Measurements from ENCODE around the gene GMDS. TPM values are rescaled to one million over a fixed set of nuclear protein-coding genes. Genes with fewer than 3 reads are reported as not detected.

Gene GMDS
- total and polyA plus RNA-seq, 2 donors: 19.9 to 28.4 TPM

DNA sequence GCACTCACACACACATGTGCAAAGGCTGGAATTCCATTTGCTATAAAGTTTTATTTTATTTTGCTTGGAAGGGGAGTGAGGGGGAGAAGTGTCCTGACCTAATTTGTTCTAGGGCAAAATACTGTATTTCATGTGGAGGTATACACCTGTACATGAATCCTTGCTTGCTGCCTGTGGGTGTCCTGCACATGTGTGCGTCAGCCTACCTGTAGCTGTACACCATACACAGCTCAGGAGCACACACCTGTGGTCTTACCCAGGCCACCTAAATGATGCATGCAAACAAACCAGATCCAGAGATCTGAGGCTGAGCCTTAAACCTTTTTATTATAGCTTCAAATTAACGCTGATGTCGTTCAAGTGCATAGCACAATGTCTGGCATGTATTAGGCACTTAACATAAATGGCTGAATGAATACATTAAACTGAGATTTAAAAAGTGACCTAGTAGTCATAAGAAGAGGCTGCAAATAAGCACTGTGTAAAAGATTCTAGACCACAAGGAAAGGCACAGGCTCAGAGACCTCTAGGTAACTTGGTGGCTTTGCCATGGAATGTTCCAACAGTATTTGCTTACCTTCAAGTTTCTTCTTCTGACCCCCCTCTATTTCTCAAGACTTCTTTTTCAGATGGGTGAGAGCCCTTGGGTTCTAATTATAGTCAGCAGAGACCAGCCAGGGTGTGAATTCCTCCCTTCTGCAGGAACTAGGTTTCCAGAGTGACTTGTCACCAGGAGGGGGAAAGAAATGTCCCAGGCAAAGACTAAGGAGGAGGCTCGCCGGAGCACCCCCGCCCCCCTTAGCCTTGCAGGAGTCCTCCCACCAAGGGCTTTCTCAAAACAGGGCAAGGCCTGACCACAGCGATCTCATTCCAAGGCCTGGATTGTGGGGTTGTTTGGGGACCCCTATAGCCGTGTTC, 622.3 kb downstream of the GMDS start:
- peaks cover 0 to 10% of the 10 kb centered on the region in 2 donors for H3K9me3 ChIP-seq (ENCODE audit: control insufficient read depth in 2 of 2, insufficient read depth in 1 of 2, low read length in 1 of 2)
- peaks cover 0 to 5% of the 10 kb centered on the region in 2 donors for H3K36me3 ChIP-seq (ENCODE audit: control insufficient read depth in 2 of 2, insufficient read depth in 2 of 2, low read length in 1 of 2)
- peaks cover 5 to 20% of the 10 kb centered on the region in 2 donors for H3K4me1 ChIP-seq (ENCODE audit: control insufficient read depth in 2 of 2, insufficient read depth in 2 of 2, low read length in 2 of 2)
- peaks cover 88 to 100% of the 10 kb centered on the region in 2 donors for H3K27me3 ChIP-seq (ENCODE audit: control insufficient read depth in 2 of 2, insufficient read depth in 1 of 2, low read length in 1 of 2)
- DNase-seq (ENCODE audit: low read depth in 6 of 9, low spot score in 9 of 9): no peak
- H3K27ac ChIP-seq (ENCODE audit: low read depth in 1 of 2, low read length in 1 of 2): peak overlapping the region; percentile 15 to 39
- no peak overlapping the region for H3K4me3 ChIP-seq (ENCODE audit: low read length in 2 of 2)
- WGBS: 95% methylated on average over 8 of the region's 8 CpGs

DNA sequence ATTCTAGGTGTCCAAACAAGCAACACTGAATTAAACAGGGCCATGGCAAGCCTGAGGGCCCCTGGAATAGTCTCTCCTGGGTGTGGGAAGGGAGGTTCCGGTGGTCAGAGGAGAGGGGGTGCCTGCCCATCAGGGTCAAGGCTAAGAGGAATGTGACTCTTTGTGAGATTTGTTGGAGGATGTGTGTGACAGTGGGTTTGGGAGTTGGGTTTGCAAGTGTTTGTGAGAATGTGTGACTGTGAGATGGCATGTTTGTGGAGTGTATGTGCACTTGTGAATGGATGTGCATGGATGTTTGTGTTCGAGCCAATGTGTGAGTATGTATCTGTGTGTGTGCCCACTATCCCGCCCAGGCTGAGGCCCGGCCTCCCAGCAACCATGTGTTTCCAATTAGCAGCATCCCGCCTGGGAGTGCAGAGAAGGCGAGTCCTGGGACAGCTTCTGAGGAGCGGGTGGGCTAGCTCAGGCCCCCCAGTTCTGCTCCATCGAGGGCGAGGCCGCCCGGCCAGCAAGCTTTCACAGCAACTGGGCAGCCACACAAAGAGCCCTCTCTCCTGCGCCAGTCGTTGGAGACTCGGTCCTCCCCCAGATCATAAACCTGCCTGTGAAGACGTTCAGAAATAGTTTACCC, 623.1 kb downstream of the GMDS start:
- Histone ChIP-seq H3K4me3 (ENCODE audit: low read length in 2 of 2) (no peak overlapping the region), H3K4me1 (ENCODE audit: control insufficient read depth in 2 of 2, insufficient read depth in 2 of 2, low read length in 2 of 2) (peaks cover 5 to 20% of the 10 kb centered on the region in 2 donors), H3K9me3 (ENCODE audit: control insufficient read depth in 2 of 2, insufficient read depth in 1 of 2, low read length in 1 of 2) (peaks cover 0 to 10% of the 10 kb centered on the region in 2 donors), H3K27ac (ENCODE audit: low read depth in 1 of 2, low read length in 1 of 2) (peak overlapping the region in 1 of 2 donors; percentile 43), H3K27me3 (ENCODE audit: control insufficient read depth in 2 of 2, insufficient read depth in 1 of 2, low read length in 1 of 2) (peaks cover 87 to 100% of the 10 kb centered on the region in 2 donors), H3K36me3 (ENCODE audit: control insufficient read depth in 2 of 2, insufficient read depth in 2 of 2, low read length in 1 of 2) (peaks cover 0 to 5% of the 10 kb centered on the region in 2 donors)
- DNase-seq (ENCODE audit: low read depth in 6 of 9, low spot score in 9 of 9): no peak
- 93% methylated on average over 15 of the region's 15 CpGs for WGBS

DNA sequence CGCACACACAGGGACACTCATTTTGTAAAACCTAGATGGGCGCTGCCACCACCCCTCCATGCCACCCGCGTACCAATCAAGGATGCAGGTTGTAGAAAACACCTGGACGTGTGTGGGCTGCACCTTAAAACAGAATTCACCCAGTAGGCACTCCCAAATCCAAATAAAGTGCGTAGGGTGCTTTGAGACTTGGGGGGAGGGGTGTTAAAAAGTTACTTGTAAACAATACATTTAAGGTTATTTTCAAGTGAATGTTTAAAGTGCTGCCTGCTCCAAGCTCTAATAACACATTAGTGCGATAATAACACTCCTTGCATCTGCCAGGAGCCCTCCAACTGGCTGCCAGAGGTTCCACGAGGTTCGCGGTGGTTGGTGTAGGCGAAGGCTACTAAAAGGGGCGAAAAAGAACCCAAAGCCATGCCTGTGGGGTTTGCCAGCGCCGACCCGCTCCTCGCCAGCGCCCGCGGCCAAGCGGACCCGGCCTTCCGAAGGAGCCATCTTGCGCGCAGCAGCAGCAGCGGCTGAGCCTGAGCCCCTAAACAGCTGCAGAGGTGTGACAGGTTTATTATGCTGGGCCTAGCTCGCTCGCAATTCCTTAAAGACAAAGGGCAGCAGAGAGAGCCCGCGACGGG, 624.2 kb downstream of the GMDS start:
- H3K27ac ChIP-seq (ENCODE audit: low read depth in 1 of 2, low read length in 1 of 2): no peak overlapping the region
- peaks cover 0 to 10% of the 10 kb centered on the region in 2 donors for H3K9me3 ChIP-seq (ENCODE audit: control insufficient read depth in 2 of 2, insufficient read depth in 1 of 2, low read length in 1 of 2)
- H3K27me3 ChIP-seq (ENCODE audit: control insufficient read depth in 2 of 2, insufficient read depth in 1 of 2, low read length in 1 of 2): peaks cover 90 to 100% of the 10 kb centered on the region in 2 donors
- peaks cover 0 to 5% of the 10 kb centered on the region in 2 donors for H3K36me3 ChIP-seq (ENCODE audit: control insufficient read depth in 2 of 2, insufficient read depth in 2 of 2, low read length in 1 of 2)
- 95% methylated on average over 30 of the region's 30 CpGs for WGBS
- peaks cover 5 to 20% of the 10 kb centered on the region in 2 donors for H3K4me1 ChIP-seq (ENCODE audit: control insufficient read depth in 2 of 2, insufficient read depth in 2 of 2, low read length in 2 of 2)
- H3K4me3 ChIP-seq (ENCODE audit: low read length in 2 of 2): no peak overlapping the region
- no peak for DNase-seq (ENCODE audit: low read depth in 6 of 9, low spot score in 9 of 9)

DNA sequence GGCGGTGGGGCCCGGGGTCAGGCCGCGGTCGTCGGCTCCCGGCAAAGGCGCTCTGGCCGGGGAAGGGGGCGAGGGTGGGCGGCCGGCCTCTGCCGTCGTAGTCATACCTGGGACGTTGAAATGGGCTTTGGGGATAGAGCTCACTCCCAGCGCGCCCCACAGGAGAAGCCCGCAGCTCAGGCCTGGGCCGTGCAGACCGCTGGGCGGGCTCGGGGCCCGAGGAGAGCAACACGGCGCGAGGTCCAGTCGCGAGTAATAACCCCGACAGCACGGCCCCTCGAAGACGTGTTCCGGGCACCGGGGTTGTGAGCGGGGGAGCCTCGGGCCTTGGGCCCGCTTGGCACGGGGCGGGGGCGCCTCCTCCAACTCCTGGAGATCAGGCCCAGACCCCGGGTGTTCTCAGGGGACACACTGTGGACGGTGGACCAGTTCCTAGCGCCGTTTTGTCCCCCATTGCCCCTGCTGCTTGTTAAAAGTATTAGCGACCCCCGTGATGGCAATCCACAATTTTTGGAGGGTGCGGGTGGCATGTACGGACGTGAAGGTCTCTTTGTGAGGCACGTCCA, 624.8 kb downstream of the GMDS start:
- Histone ChIP-seq H3K4me1 (ENCODE audit: control insufficient read depth in 2 of 2, insufficient read depth in 2 of 2, low read length in 2 of 2) (peaks cover 5 to 20% of the 10 kb centered on the region in 2 donors), H3K27ac (ENCODE audit: low read depth in 1 of 2, low read length in 1 of 2) (peak overlapping the region in 1 of 2 donors; percentile 58), H3K36me3 (ENCODE audit: control insufficient read depth in 2 of 2, insufficient read depth in 2 of 2, low read length in 1 of 2) (peaks cover 0 to 5% of the 10 kb centered on the region in 2 donors), H3K27me3 (ENCODE audit: control insufficient read depth in 2 of 2, insufficient read depth in 1 of 2, low read length in 1 of 2) (peaks cover 90 to 100% of the 10 kb centered on the region in 2 donors), H3K4me3 (ENCODE audit: low read length in 2 of 2) (peak overlapping the region in 1 of 2 donors; percentile 38), H3K9me3 (ENCODE audit: control insufficient read depth in 2 of 2, insufficient read depth in 1 of 2, low read length in 1 of 2) (peaks cover 0 to 10% of the 10 kb centered on the region in 2 donors)
- 51% methylated on average over 50 of the region's 50 CpGs for WGBS
- no peak for DNase-seq (ENCODE audit: low read depth in 6 of 9, low spot score in 9 of 9)

DNA sequence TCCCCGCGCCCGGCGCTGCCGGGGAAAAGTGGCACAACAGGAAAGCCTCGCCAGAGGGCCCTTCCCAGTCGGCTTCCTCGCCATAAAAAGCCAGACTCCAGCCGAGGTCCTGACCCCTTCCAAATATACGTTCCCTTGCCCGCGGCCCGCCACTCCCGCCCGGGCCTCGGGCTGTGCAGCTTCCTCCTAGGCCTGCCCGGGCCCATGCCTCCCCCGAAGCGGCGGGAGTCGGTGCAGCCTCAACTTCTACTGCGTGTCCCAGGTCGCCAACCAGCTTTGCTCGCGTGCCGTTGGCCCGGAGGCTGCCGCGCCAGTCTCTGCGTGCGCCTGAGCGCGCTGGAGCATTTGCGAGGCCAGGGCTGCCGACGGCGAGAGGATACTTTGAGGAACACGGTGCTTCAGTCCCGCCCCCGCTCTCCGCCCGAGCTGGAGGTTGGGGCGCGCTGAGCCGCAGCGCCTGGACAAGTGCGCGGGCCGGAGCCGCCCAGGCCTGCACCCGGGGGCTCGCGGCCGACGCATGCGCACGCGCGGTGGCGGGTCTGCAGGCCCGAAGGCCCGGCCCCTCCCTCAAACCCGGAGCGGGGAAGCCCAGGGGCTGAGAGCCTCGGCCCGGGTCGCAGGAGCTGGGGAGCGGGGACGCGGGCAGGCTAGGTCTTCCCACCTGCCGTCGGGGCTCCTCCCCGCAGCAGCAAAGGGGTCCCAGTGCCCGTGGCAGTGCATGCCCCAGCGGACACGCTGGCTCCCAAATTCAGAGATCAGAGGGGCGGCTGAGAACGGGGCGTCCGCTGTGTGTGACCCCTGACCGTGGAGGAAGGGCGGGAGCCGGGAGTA, 625.5 kb downstream of the GMDS start:
- DNase-seq (ENCODE audit: low read depth in 6 of 9, low spot score in 9 of 9): peak in 1 of 9 donors; percentile 22
- Histone ChIP-seq H3K36me3 (ENCODE audit: control insufficient read depth in 2 of 2, insufficient read depth in 2 of 2, low read length in 1 of 2) (peaks cover 0 to 5% of the 10 kb centered on the region in 2 donors), H3K9me3 (ENCODE audit: control insufficient read depth in 2 of 2, insufficient read depth in 1 of 2, low read length in 1 of 2) (peaks cover 0 to 6% of the 10 kb centered on the region in 2 donors), H3K4me1 (ENCODE audit: control insufficient read depth in 2 of 2, insufficient read depth in 2 of 2, low read length in 2 of 2) (peaks cover 5 to 14% of the 10 kb centered on the region in 2 donors), H3K27me3 (ENCODE audit: control insufficient read depth in 2 of 2, insufficient read depth in 1 of 2, low read length in 1 of 2) (peaks cover 96 to 100% of the 10 kb centered on the region in 2 donors), H3K27ac (ENCODE audit: low read depth in 1 of 2, low read length in 1 of 2) (peak overlapping the region in 1 of 2 donors; percentile 58), H3K4me3 (ENCODE audit: low read length in 2 of 2) (peak overlapping the region in 1 of 2 donors; percentile 38)
- 6% methylated on average over 83 of the region's 83 CpGs for WGBS

DNA sequence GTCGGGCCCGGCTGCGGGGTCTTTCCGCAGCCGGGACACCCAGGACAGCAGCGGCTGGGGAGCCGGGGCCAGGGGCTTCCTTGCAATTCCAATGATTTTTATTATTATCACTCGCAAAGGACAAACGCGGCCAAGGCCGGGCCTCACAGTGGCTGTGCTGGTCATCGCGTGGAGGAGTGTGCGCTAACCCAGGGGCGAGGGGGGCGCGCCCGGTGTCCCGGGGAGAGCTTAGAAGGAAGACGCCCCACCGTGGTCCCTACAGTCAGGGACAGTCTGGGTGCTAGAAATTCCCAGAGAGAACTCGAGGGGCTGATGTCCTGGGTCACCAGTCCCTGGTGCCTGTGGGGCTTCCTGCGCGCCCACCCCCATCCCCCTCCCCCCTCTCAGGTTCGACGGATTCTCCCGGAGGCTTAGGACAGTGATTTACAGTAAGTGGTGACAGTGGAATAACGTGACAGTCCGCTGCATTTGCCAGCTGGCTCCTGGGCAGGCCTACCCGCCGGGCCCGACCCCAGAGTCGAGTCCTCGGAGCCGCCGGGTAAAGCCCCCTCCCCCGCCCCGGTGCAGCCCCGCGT, 626.2 kb downstream of the GMDS start:
- DNase-seq (ENCODE audit: low read depth in 6 of 9, low spot score in 9 of 9): no peak
- H3K4me3 ChIP-seq (ENCODE audit: low read length in 2 of 2): peak overlapping the region in 1 of 2 donors; percentile 38

DNA sequence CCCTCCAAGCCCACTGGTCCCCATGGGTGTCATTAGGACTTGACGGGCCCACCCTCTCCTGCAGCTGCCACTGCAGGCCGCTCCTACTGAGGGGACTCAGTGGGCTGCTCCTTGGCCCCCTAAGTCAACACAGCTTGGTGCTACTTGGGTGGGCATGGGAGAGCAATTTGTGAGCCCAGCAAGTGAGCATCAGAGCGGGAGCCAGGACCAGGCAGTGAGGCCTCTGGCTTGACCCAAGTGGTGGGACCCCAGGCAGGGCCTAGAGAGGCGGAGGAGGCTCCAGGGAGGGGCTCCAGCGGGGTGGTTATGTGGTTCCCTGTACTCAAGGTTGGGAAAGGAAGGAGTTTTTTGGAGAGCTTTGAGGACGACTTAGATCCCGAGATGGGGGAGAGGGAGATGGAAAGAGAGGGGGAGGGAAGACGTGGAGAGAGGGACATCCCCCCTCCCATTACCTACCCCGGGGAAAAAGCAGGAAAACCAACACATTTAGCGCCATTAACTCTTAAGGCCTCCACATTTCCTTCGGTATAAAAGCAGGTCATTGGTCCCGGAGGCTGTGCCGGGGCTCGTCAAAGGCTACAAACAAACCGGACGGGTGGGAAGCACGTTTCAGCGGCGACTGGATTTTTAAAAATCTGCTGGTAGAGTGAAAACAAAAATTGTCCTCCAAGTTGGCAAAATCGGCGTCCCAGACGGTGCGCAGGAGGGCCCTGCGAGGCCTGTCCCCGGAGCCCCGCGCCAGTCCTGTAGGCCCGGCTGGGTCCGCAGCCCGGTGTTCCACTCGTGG, 626.9 kb downstream of the GMDS start:
- Histone ChIP-seq H3K4me3 (ENCODE audit: low read length in 2 of 2) (no peak overlapping the region), H3K27me3 (ENCODE audit: control insufficient read depth in 2 of 2, insufficient read depth in 1 of 2, low read length in 1 of 2) (peaks cover 97 to 100% of the 10 kb centered on the region in 2 donors), H3K9me3 (ENCODE audit: control insufficient read depth in 2 of 2, insufficient read depth in 1 of 2, low read length in 1 of 2) (peaks cover 0 to 5% of the 10 kb centered on the region in 2 donors), H3K4me1 (ENCODE audit: control insufficient read depth in 2 of 2, insufficient read depth in 2 of 2, low read length in 2 of 2) (peaks cover 2 to 14% of the 10 kb centered on the region in 2 donors), H3K36me3 (ENCODE audit: control insufficient read depth in 2 of 2, insufficient read depth in 2 of 2, low read length in 1 of 2) (peaks cover 0 to 5% of the 10 kb centered on the region in 2 donors), H3K27ac (ENCODE audit: low read depth in 1 of 2, low read length in 1 of 2) (peak overlapping the region; percentile 64 to 65)
- 67% methylated on average over 31 of the region's 31 CpGs for WGBS
- no peak for DNase-seq (ENCODE audit: low read depth in 6 of 9, low spot score in 9 of 9)

More for the DNA sequence above, 626.2 kb downstream of the GMDS start:
- peaks cover 0 to 5% of the 10 kb centered on the region in 2 donors for H3K36me3 ChIP-seq (ENCODE audit: control insufficient read depth in 2 of 2, insufficient read depth in 2 of 2, low read length in 1 of 2)
- H3K27me3 ChIP-seq (ENCODE audit: control insufficient read depth in 2 of 2, insufficient read depth in 1 of 2, low read length in 1 of 2): peaks cover 97 to 100% of the 10 kb centered on the region in 2 donors
- H3K27ac ChIP-seq (ENCODE audit: low read depth in 1 of 2, low read length in 1 of 2): peak overlapping the region in 1 of 2 donors; percentile 58
- H3K4me1 ChIP-seq (ENCODE audit: control insufficient read depth in 2 of 2, insufficient read depth in 2 of 2, low read length in 2 of 2): peaks cover 2 to 10% of the 10 kb centered on the region in 2 donors
- H3K9me3 ChIP-seq (ENCODE audit: control insufficient read depth in 2 of 2, insufficient read depth in 1 of 2, low read length in 1 of 2): peaks cover 0 to under 1% of the 10 kb centered on the region in 2 donors
- 28% methylated on average over 40 of the region's 40 CpGs for WGBS
